Karpas-422 (cell line): ENCODE data around the gene ZBTB9. TPM values are rescaled to one million over a fixed set of nuclear protein-coding genes. Genes with fewer than 3 reads are reported as not detected.

Experiments
- DNase-seq: peaks from one replicate; pipeline ENCODE4 v3.0.0-alpha.2; 2015
- H2AFZ ChIP-seq: fragments of 200-600 bp; sonication (generic); 2 replicates; pipeline ENCODE4 v1.6.1; 2014; ENCODE audit warnings: antibody characterized with exemption, low read length, mixed read lengths
- H3K27ac ChIP-seq: fragments of 200-600 bp; sonication (generic); 2 replicates; pipeline ENCODE4 v1.5.1; 2014; ENCODE audit warnings: mild to moderate bottlenecking, low read length, moderate library complexity
- H3K27me3 ChIP-seq: fragments of 200-600 bp; sonication (generic); 2 replicates; pipeline ENCODE4 v1.6.1; 2014; ENCODE audit warnings: low read length, mixed read lengths
- H3K36me3 ChIP-seq: fragments of 200-600 bp; sonication (generic); 2 replicates; pipeline ENCODE4 v1.6.1; 2014; ENCODE audit warnings: low read length, mixed read lengths; ENCODE audit not compliant: insufficient read depth
- H3K4me1 ChIP-seq: fragments of 200-600 bp; sonication (generic); 2 replicates; pipeline ENCODE4 v1.6.1; 2014; ENCODE audit warnings: mild to moderate bottlenecking, low read length, mixed read lengths
- H3K4me2 ChIP-seq: fragments of 200-600 bp; sonication (generic); 2 replicates; pipeline ENCODE4 v1.6.1; 2014; ENCODE audit warnings: low read length, low read depth, mild to moderate bottlenecking; ENCODE audit not compliant: poor library complexity, severe bottlenecking
- H3K4me3 ChIP-seq: fragments of 200-600 bp; sonication (generic); 2 replicates; pipeline ENCODE4 v1.5.1; 2014; ENCODE audit warnings: mild to moderate bottlenecking, antibody characterized with exemption, low read length, mixed read lengths
- H3K79me2 ChIP-seq: fragments of 200-600 bp; sonication (generic); 2 replicates; pipeline ENCODE4 v1.6.1; 2014; ENCODE audit warnings: mild to moderate bottlenecking, low read length, mixed read lengths
- H3K9ac ChIP-seq: fragments of 200-600 bp; sonication (generic); 2 replicates; pipeline ENCODE4 v1.6.0; 2014; ENCODE audit warnings: low read length
- H3K9me2 ChIP-seq: fragments of 200-600 bp; sonication (generic), shearing (Covaris generic); replicated peaks from 2 replicates; pipeline ENCODE4 v1.6.0; 2014; ENCODE audit warnings: mild to moderate bottlenecking, low read length, moderate library complexity; ENCODE audit not compliant: insufficient read depth
- H3K9me3 ChIP-seq: fragments of 300-700, 200-600 bp; sonication (generic); 2 replicates; pipeline ENCODE4 v1.6.1; 2014; ENCODE audit warnings: low read length, mixed read lengths
- H4K20me1 ChIP-seq: fragments of 200-600 bp; sonication (generic); 2 replicates; pipeline ENCODE4 v1.6.1; 2014; ENCODE audit warnings: mild to moderate bottlenecking, antibody characterized with exemption, low read length, low read depth; ENCODE audit not compliant: insufficient read depth
- small RNA-seq: library from RNA; depleted of rRNA; stranded (forward); fragments of <200 nt; gene quantifications from one replicate; pipeline ENCODE3, GENCODE V24; 2014
- total RNA-seq: library from RNA; depleted of rRNA; stranded (reverse); fragments of >200 nt; shearing (Covaris generic); gene quantifications from 2 replicates; pipeline ENCODE4 v1.2.3, GENCODE V29; 2014; ENCODE audit warnings: low replicate concordance; rRNA removed

Gene ZBTB9
- total RNA-seq, 1 experiment from 2014 or later, result 5.1 TPM

- H3K4me2 ChIP-seq, result no peak overlapping the region
- H2AFZ ChIP-seq, result no peak overlapping the region
- no peaks in the 10 kb centered on the region for H3K36me3 ChIP-seq
- no peaks in the 10 kb centered on the region for H3K27me3 ChIP-seq
- H3K27ac ChIP-seq, result no peak overlapping the region
- no peaks in the 10 kb centered on the region for H3K9me3 ChIP-seq
- no peaks in the 10 kb centered on the region for H4K20me1 ChIP-seq
- no peak overlapping the region for H3K4me3 ChIP-seq
- H3K4me1 ChIP-seq, result no peaks in the 10 kb centered on the region
- H3K9ac ChIP-seq, result no peak overlapping the region
- H3K9me2 ChIP-seq, result no peaks in the 10 kb centered on the region
- no peak for DNase-seq
- no peaks in the 10 kb centered on the region for H3K79me2 ChIP-seq
These were observed 42.8 kb downstream of the ZBTB9 start for GRCh38 chr6:33497157-33497556.

GRCh38 chr6:33502486-33502885, 48.1 kb downstream of the ZBTB9 start:
- H3K9me3 ChIP-seq, result no peaks in the 10 kb centered on the region
- no peak overlapping the region for H3K4me3 ChIP-seq
- H3K4me2 ChIP-seq, result no peak overlapping the region
- H4K20me1 ChIP-seq, result no peaks in the 10 kb centered on the region
- no peak overlapping the region for H3K27ac ChIP-seq
- no peaks in the 10 kb centered on the region for H3K9me2 ChIP-seq
- no peaks in the 10 kb centered on the region; the same call in 1 of the 2 replicates for H3K27me3 ChIP-seq
- no peak for DNase-seq
- H3K4me1 ChIP-seq, result no peaks in the 10 kb centered on the region
- no peaks in the 10 kb centered on the region for H3K79me2 ChIP-seq
- H3K9ac ChIP-seq, result no peak overlapping the region
- no peak overlapping the region for H2AFZ ChIP-seq
- H3K36me3 ChIP-seq, result no peaks in the 10 kb centered on the region

GRCh38 chr6:33504486-33504885, 50.1 kb downstream of the ZBTB9 start:
- no peaks in the 10 kb centered on the region; the same call in 1 of the 2 replicates for H3K27me3 ChIP-seq
- H3K4me3 ChIP-seq, result no peak overlapping the region
- no peaks in the 10 kb centered on the region for H3K79me2 ChIP-seq
- H3K9me3 ChIP-seq, result no peaks in the 10 kb centered on the region
- no peaks in the 10 kb centered on the region for H3K9me2 ChIP-seq
- H3K27ac ChIP-seq, result no peak overlapping the region
- no peak overlapping the region for H3K9ac ChIP-seq
- H3K36me3 ChIP-seq, result no peaks in the 10 kb centered on the region
- H3K4me1 ChIP-seq, result no peaks in the 10 kb centered on the region
- no peaks in the 10 kb centered on the region for H4K20me1 ChIP-seq
- H2AFZ ChIP-seq, result no peak overlapping the region
- H3K4me2 ChIP-seq, result no peak overlapping the region
- no peak for DNase-seq

DNA sequence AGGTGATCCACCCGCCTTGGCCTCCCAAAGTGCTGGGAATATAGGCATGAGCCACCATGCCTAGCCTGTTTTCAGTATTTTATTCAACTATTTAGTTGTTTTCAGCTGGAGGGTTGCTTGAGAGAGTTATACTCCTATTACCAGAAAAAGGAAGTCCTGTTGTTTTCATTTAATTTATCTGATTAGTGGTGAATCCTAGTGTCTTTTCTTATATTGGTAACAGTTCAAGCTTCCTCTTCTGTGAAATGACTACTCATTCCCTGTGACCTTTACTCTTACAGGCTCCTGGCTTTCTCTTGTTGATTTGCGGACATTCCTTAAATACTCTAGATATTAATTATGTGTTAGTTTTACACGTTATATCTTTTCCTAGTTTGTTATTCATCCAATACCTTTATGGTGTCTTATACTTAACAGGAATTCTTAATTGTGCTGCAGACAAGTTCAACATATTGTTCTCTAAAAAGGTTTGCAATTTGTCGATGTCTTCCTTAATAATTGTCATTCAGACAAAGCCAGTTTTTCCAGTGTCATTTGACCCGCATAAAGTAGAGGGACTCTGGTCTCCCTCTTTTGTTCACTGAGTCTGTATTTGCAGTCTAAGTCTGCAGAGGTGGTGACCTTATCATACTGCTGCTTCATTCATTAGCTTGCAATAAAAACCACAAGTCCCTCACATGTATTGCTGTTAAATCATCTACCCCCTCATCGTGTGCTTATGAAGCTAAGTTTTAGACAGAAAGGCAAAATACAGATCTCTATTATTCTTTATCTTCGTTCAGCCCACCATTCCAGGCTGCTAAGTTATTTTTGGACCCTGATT, 51.4 kb downstream of the ZBTB9 start:
- Histone ChIP-seq H3K4me2 (no peak overlapping the region), H3K9me2 (no peaks in the 10 kb centered on the region), H3K4me1 (no peaks in the 10 kb centered on the region), H3K4me3 (no peak overlapping the region), H3K79me2 (no peaks in the 10 kb centered on the region), H4K20me1 (no peaks in the 10 kb centered on the region), H3K27ac (no peak overlapping the region), H3K9me3 (no peaks in the 10 kb centered on the region), H3K9ac (no peak overlapping the region), H3K27me3 (no peaks in the 10 kb centered on the region; the same call in 1 of the 2 replicates), H2AFZ (no peak overlapping the region), H3K36me3 (no peaks in the 10 kb centered on the region)
- no peak for DNase-seq

Small RNA genes lying within 50 kb of the gene (small RNA-seq; reads per million reads assigned to genes)
- not detected for gene ZBTB9

Other genes starting within 250 kb of the ZBTB9 start
- gene HSD17B8, start 249.9 kb upstream of the ZBTB9 start, total RNA-seq, result 15.5 and 26.2 TPM in 2 replicates
- 14.2 and 38.7 TPM in 2 replicates for gene RING1, start 246.1 kb upstream of the ZBTB9 start, total RNA-seq
- 21.6 and 76.5 TPM in 2 replicates for gene VPS52, start 182.7 kb upstream of the ZBTB9 start, total RNA-seq
- gene RPS18, start 182.5 kb upstream of the ZBTB9 start, total RNA-seq, result 7,996 and 13,063 TPM in 2 replicates
- gene B3GALT4, start 177.5 kb upstream of the ZBTB9 start, total RNA-seq, result 3.4 and 16.2 TPM in 2 replicates
- gene WDR46, start 165.3 kb upstream of the ZBTB9 start, total RNA-seq, result 59.6 and 91.1 TPM in 2 replicates
- gene PFDN6, start 165.0 kb upstream of the ZBTB9 start, total RNA-seq, result 66.7 and 126 TPM in 2 replicates
- 35.1 and 47.2 TPM in 2 replicates for gene RGL2, start 155.6 kb upstream of the ZBTB9 start, total RNA-seq
- 102 and 188 TPM in 2 replicates for gene TAPBP, start 140.5 kb upstream of the ZBTB9 start, total RNA-seq
- gene ZBTB22, start 136.8 kb upstream of the ZBTB9 start, total RNA-seq, result 4.9 and 11.8 TPM in 2 replicates
- 45.8 and 55.6 TPM in 2 replicates for gene DAXX, start 131.6 kb upstream of the ZBTB9 start, total RNA-seq
- 37.8 and 42.8 TPM in 2 replicates for gene KIFC1, start 62.8 kb upstream of the ZBTB9 start, total RNA-seq
- gene PHF1, start 43.6 kb upstream of the ZBTB9 start, total RNA-seq, result 32.6 and 66.6 TPM in 2 replicates
- gene CUTA, start 36.5 kb upstream of the ZBTB9 start, total RNA-seq, result 223 and 260 TPM in 2 replicates
- 16.3 and 16.7 TPM in 2 replicates for gene SYNGAP1, start 34.5 kb upstream of the ZBTB9 start, total RNA-seq
- gene BAK1, start 125.7 kb downstream of the ZBTB9 start, total RNA-seq, result 9.9 and 18.7 TPM in 2 replicates
- gene ITPR3, start 166.7 kb downstream of the ZBTB9 start, total RNA-seq, result 3.9 and 6.1 TPM in 2 replicates